ENCODE results near the gene LIPI.

DNA sequence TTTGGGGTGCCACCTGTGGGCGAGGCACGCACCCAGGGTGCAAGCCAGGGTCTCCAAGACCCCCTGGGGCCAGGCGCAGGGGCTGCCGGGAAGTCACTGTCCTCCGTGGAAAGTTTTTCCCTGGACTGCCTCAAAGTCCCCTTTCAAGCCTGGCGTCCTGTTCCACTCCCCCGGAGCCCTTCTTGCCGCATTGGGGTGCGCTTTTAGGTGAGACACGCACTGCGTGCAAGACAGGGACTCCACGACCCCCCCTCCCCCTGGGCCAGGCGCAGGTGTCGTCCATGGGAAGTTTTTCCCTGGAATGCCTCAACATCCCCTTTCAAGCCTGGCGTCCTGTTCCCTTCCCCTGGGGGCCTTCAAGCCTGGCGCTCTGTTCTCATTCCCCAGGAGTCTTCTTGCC lies 137.1 kb downstream of the LIPI start:
- TF ChIP-seq, protein P1, sequence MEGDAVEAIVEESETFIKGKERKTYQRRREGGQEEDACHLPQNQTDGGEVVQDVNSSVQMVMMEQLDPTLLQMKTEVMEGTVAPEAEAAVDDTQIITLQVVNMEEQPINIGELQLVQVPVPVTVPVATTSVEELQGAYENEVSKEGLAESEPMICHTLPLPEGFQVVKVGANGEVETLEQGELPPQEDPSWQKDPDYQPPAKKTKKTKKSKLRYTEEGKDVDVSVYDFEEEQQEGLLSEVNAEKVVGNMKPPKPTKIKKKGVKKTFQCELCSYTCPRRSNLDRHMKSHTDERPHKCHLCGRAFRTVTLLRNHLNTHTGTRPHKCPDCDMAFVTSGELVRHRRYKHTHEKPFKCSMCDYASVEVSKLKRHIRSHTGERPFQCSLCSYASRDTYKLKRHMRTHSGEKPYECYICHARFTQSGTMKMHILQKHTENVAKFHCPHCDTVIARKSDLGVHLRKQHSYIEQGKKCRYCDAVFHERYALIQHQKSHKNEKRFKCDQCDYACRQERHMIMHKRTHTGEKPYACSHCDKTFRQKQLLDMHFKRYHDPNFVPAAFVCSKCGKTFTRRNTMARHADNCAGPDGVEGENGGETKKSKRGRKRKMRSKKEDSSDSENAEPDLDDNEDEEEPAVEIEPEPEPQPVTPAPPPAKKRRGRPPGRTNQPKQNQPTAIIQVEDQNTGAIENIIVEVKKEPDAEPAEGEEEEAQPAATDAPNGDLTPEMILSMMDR (IDR thresholded peaks at IDR 0.05) = no peak
- TF ChIP-seq POLR2AphosphoS5 (IDR thresholded peaks at IDR 0.05) (no peak), POLR2A (IDR thresholded peaks at IDR 0.05) (no peak), EP300 (IDR thresholded peaks at IDR 0.05) (no peak)

Data from upper lobe of left lung (tissue), 4 donors.